Heart right ventricle (tissue), 16 donors: Measurements from ENCODE around the gene CABLES1. TPM values are rescaled to one million over a fixed set of nuclear protein-coding genes. Genes with fewer than 3 reads are reported as not detected.
A peak's percentile ranks its signal among the peaks of the same experiment; 100 is the strongest.

Source experiments
- ATAC-seq, 8 donors: fragments of 200-7000 bp; cut with Tn5 transposase; one replicate each; pipeline ENCODE4 v1.9.1; 2020; ENCODE audit warnings: mild to moderate bottlenecking in 8 of 8, moderate library complexity in 8 of 8, moderate number of reproducible peaks in 1 of 8
- DNase-seq, 2 donors: peaks; one replicate each; pipeline ENCODE4 v3.0.0-alpha.2; 2020
- H3K27ac ChIP-seq, 10 donors: fragments of 200-600 bp; sonication (generic) in 2 of 10; one replicate each; pipeline versions ENCODE4 v1.5.0 to v1.8.0; 2020 to 2022; ENCODE audit warnings: mild to moderate bottlenecking in 3 of 10
- H3K27me3 ChIP-seq, 7 donors: fragments of 200-600 bp; one replicate each; pipeline ENCODE4 v1.8.0; 2021 to 2022; ENCODE audit warnings: mild to moderate bottlenecking in 2 of 7
- H3K36me3 ChIP-seq, 9 donors: fragments of 200-600 bp; sonication (generic) in 1 of 9; one replicate each; pipeline versions ENCODE4 v1.5.0 to v1.8.0; 2020 to 2022; ENCODE audit warnings: mild to moderate bottlenecking in 2 of 9
- H3K4me1 ChIP-seq, 9 donors: fragments of 200-600 bp; sonication (generic) in 1 of 9; one replicate each; pipeline versions ENCODE4 v1.5.0 to v1.8.0; 2020 to 2022; ENCODE audit warnings: mild to moderate bottlenecking in 4 of 9
- H3K4me3 ChIP-seq, 10 donors: fragments of 200-600 bp; sonication (generic) in 2 of 10; one replicate each; pipeline versions ENCODE4 v1.5.0 to v1.8.0; 2020 to 2022; ENCODE audit warnings: mild to moderate bottlenecking in 7 of 10, moderate library complexity in 2 of 10
- H3K9me3 ChIP-seq, 11 donors: fragments of 200-600 bp in 10 of 11; sonication (generic) in 2 of 11; one replicate each; pipeline versions ENCODE4 v1.5.0 to v1.8.0; 2013 to 2022; ENCODE audit warnings: mild to moderate bottlenecking in 2 of 11, control low read depth in 1 of 11, moderate library complexity in 1 of 11
- WGBS, 2 donors: extraction: QIAGEN DNeasy Blood & Tissue Kit; methylation state at CpG; one replicate each; pipeline ENCODE4 v1.1.7; 2013; ENCODE audit warnings: inconsistent platforms in 1 of 2; 5-methylcytosine and 5-hydroxymethylcytosine counted together
- intact Hi-C, 10 donors: fragments of 100-400 bp; cut with DNase I; formaldehyde crosslinking; loops; one replicate each; pipeline versions ENCODE4 v1.11.1 to v1.14.2; 2022
- polyA plus RNA-seq, 2 donors: library from polyadenylated mRNA; stranded (reverse); fragments of 200-250 nt; gene quantifications; one replicate each; pipeline ENCODE4 v1.2.3, GENCODE V29; 2013
- total RNA-seq, 10 donors: library from RNA; stranded (reverse); fragmentation: NEBNext Ultra II Directional in 3 of 10; extraction: Animal tissue kit (Norgen Biotek cat#: 25700) in 3 of 10; gene quantifications; one replicate each; pipeline versions ENCODE4 v1.2.1 to v1.2.4, GENCODE V29; 2021 to 2023
- TF ChIP-seq, protein P1 (sequence below), 9 donors: fragments of 200-600 bp; sonication (generic) in 2 of 9; IDR thresholded peaks; one replicate each; pipeline versions ENCODE4 v1.5.0 to v1.8.0; 2021 to 2022; ENCODE audit warnings: antibody characterized with exemption in 9 of 9, mild to moderate bottlenecking in 5 of 9, moderate library complexity in 1 of 9
- donor health status: Arrhythmogenic right ventricular cardiomyopathy.
- donor health status: ischemic (EF 13 %, LVEDD 7.1; RV severe dilation, severe dysfunction).
- donor health status: healthy with polysubstance abuse.
- donor health status: DM: no; HTN: yes; CAD: no.
- donor health status: DM: no; HTN: no; CAD: no.
- donor health status: ischemic (EF 25% LVEDD 6.9; RV normal size, moderate dysfunction).
- donor health status: ischemic (EF 25% LVEDD 5.7; RV mildly dilated, moderate dysfunction).
- donor health status: healthy.
- donor health status: DM: yes; HTN: yes; CAD: no.
- donor health status: Ischemic cardiomyopathy.
- donor health status: ischemic (EF 35%, LVEDD 5.7; RV mildly dilated, moderate dysfunction).
- donor health status: nonischemic (EF 11% LVEDD 7.7; RV severe dilation, severe dysfunction).
- donor health status: DM: yes; HTN: yes; CAD: no.
- donor health status: PGD.
- donor health status: ischemic (EF 29% LVEDD 5.4; RV normal size, mild dysfunction).
- donor health status: nonischemic (EF 23%, LVEDD 6.1; RV moderate dilation, normal function).

Gene CABLES1
- total and polyA plus RNA-seq, 12 donors: 1.0 to 2.2 (median 1.8) TPM

DNA sequence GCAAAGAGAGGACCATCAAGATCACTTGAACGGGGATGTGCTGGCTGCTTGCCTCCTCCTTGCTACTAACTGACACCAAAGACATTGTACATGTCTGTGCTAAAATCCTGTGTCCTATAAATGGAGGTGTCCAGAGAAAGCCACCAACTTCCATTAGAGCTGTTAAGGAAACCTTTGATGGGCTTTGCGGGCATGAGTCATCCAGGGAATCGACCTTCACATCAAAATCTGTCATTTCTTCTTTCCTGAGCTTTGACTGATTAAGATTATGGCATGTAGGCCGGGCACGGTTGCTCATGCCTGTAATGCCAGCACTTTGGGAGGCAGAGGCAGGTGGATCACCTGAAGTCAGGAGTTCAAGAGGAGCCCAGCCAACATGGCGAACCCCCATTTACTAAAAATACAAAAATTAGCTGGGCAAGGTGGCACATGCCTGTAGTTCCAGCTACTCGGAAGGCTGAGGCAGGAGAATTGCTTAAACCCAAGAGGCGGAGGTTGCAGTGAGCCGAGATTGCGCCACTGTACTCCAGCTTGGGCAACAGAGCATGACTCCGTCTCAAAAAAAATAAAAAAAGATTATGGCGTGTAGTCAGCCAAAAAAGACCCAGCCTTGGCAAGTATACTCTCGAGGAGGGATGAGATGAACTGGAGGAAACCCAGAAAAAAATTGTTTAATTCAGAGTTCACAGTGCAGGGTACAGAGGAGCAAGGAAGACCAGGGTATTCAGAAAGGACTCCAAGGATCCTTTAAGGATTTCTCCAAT is 115.8 kb downstream of the CABLES1 start:
- WGBS, 2 donors: 86 to 87% methylated on average over 13 of the region's 13 CpGs
- Histone ChIP-seq H3K4me3 (no peak overlapping the region), H3K36me3 (peaks cover 0 to 23% (median 0%) of the 10 kb centered on the region in 9 donors), H3K9me3 (peaks cover 0 to 7% (median 0%) of the 10 kb centered on the region in 11 donors), H3K27ac (peak overlapping the region in 1 of 10 donors; percentile 76), H3K27me3 (no peaks in the 10 kb centered on the region), H3K4me1 (peaks cover 0 to 15% (median 0%) of the 10 kb centered on the region in 9 donors)
- intact Hi-C loops: loop anchor here in 1 of 10 donors (10.0 kb wide), 1 partner anchor 104 kb away; no protein-coding TSS in a partner anchor
- TF ChIP-seq, protein P1, sequence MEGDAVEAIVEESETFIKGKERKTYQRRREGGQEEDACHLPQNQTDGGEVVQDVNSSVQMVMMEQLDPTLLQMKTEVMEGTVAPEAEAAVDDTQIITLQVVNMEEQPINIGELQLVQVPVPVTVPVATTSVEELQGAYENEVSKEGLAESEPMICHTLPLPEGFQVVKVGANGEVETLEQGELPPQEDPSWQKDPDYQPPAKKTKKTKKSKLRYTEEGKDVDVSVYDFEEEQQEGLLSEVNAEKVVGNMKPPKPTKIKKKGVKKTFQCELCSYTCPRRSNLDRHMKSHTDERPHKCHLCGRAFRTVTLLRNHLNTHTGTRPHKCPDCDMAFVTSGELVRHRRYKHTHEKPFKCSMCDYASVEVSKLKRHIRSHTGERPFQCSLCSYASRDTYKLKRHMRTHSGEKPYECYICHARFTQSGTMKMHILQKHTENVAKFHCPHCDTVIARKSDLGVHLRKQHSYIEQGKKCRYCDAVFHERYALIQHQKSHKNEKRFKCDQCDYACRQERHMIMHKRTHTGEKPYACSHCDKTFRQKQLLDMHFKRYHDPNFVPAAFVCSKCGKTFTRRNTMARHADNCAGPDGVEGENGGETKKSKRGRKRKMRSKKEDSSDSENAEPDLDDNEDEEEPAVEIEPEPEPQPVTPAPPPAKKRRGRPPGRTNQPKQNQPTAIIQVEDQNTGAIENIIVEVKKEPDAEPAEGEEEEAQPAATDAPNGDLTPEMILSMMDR (IDR thresholded peaks at IDR 0.05): no peak
- DNase-seq: no peak
- peak in 2 of 8 donors; percentile 29 to 62 for ATAC-seq

DNA sequence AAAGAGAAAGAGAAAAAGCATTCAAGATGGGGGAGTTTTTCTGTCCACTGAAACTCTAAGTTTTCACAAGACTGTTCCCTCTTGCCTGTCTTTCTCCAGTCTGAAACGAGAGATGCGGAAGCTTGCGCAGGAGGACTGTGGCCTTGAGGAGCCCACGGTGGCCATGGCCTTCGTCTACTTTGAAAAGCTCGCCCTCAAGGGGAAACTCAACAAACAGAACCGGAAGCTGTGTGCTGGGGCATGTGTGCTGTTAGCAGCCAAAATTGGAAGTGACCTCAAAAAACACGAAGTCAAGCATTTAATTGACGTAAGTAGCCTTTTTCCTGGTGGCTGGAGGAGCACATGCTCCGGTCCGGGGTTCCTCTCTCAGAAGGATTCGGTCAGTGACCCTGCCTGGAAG is 118.3 kb downstream of the CABLES1 start:
- peaks cover 0 to 26% (median 0%) of the 10 kb centered on the region in 9 donors for H3K4me1 ChIP-seq
- TF ChIP-seq, protein P1 (IDR thresholded peaks at IDR 0.05): no peak
- H3K9me3 ChIP-seq: peaks cover 0 to 7% (median 0%) of the 10 kb centered on the region in 11 donors
- ATAC-seq: no peak
- WGBS, 2 donors: 84 to 87% methylated on average over 12 of the region's 12 CpGs
- no peak overlapping the region for H3K4me3 ChIP-seq
- no peaks in the 10 kb centered on the region for H3K27me3 ChIP-seq
- peaks cover 0 to 31% (median 0%) of the 10 kb centered on the region in 9 donors for H3K36me3 ChIP-seq
- no peak for DNase-seq
- intact Hi-C loops: loop anchor here in 1 of 10 donors (10.0 kb wide), 1 partner anchor 101 kb away; no protein-coding TSS in a partner anchor
- H3K27ac ChIP-seq: peak overlapping the region in 1 of 10 donors; percentile 8

- 90 to 94% methylated on average over 9 of the region's 9 CpGs for WGBS, 2 donors
- ATAC-seq: no peak
- DNase-seq: no peak
- H3K4me1 ChIP-seq: peaks cover 10 to 38% (median 26%) of the 10 kb centered on the region in 9 donors
- peaks cover 0 to 31% (median 0%) of the 10 kb centered on the region in 9 donors for H3K36me3 ChIP-seq
- TF ChIP-seq, protein P1 (IDR thresholded peaks at IDR 0.05): no peak
- no peak overlapping the region for H3K4me3 ChIP-seq
- intact Hi-C loops: loop anchor here in 2 of 10 donors (5.0 to 10.0 kb wide), 2 partner anchors 98 to 120 kb away; partner anchors contain the start of gene CABLES1 (in 1 of the 2)
- H3K27me3 ChIP-seq: no peaks in the 10 kb centered on the region
- no peaks in the 10 kb centered on the region for H3K9me3 ChIP-seq
- peak overlapping the region in 1 of 10 donors; percentile 17 for H3K27ac ChIP-seq
These were observed 121.9 kb downstream of the CABLES1 start for GRCh38 chr18:23257137-23257536.

GRCh38 chr18:23257686-23258565 is 122.6 kb downstream of the CABLES1 start:
- Histone ChIP-seq H3K4me1 (peaks cover 10 to 38% (median 26%) of the 10 kb centered on the region in 9 donors), H3K27me3 (no peaks in the 10 kb centered on the region), H3K36me3 (peaks cover 0 to 26% (median 0%) of the 10 kb centered on the region in 9 donors), H3K9me3 (no peaks in the 10 kb centered on the region), H3K4me3 (no peak overlapping the region), H3K27ac (peak overlapping the region in 2 of 10 donors; percentile 17 to 56)
- WGBS, 2 donors: 84 to 89% methylated on average over 25 of the region's 25 CpGs
- TF ChIP-seq, protein P1 (IDR thresholded peaks at IDR 0.05): no peak
- DNase-seq (no peak), ATAC-seq (peak in 1 of 8 donors; percentile 30)
- intact Hi-C loops: loop anchor here in 2 of 10 donors (5.0 to 10.0 kb wide), 2 partner anchors 97 to 121 kb away; partner anchors contain the start of gene CABLES1 (in 1 of the 2)
